GM10266 (cell line): ENCODE measurements around the gene DNAAF9.
A peak's percentile ranks its signal among the peaks of the same experiment; 100 is the strongest.

Experiments
- DNase-seq: peaks from one replicate; pipeline ENCODE4 v3.0.0; 2012; ENCODE audit errors: extremely low spot score
- CTCF ChIP-seq: IDR thresholded peaks from 2 replicates; pipeline ENCODE4 v1.5.1; 2012; ENCODE audit warnings: mild to moderate bottlenecking, low read depth; ENCODE audit not compliant: control insufficient read depth, insufficient read depth; ENCODE audit errors: missing control alignments

The DNAAF9 gene

GRCh38 chr20:3407040-3407770, at the start of gene DNAAF9:
Gene DNAAF9, minus strand, starts transcription at chr20:3407669. Its CDS starts 112 bp downstream, at chr20:3407557.
- peak; percentile 12 for TF ChIP-seq CTCF
- peak; percentile 73 for DNase-seq

- no peak for TF ChIP-seq CTCF
- DNase-seq = no peak
Observed at GRCh38 chr20:3456648-3457047, 49.2 kb upstream of the DNAAF9 start.

- no peak for TF ChIP-seq CTCF
- no peak for DNase-seq
Observed at GRCh38 chr20:3454831-3455230, 47.4 kb upstream of the DNAAF9 start.

- no peak for TF ChIP-seq CTCF
- DNase-seq = no peak
Observed at GRCh38 chr20:3452690-3453089, 45.2 kb upstream of the DNAAF9 start.

GRCh38 chr20:3452136-3452535, 44.7 kb upstream of the DNAAF9 start:
- TF ChIP-seq CTCF = no peak
- DNase-seq = no peak

GRCh38 chr20:3449319-3449718, 41.9 kb upstream of the DNAAF9 start:
- no peak for DNase-seq
- no peak for TF ChIP-seq CTCF

- TF ChIP-seq CTCF = no peak
- no peak for DNase-seq
Observed at GRCh38 chr20:3447321-3447720, 39.9 kb upstream of the DNAAF9 start.
